HG03095 (cell line): ENCODE results near the gene JPH2.
A peak's percentile ranks its signal among the peaks of the same experiment; 100 is the strongest.

Source experiments
- ATAC-seq: cut with Tn5 transposase; IDR thresholded peaks from one replicate; pipeline ENCODE4 v1.9.1; 2021; ENCODE audit warnings: moderate library complexity; ENCODE audit not compliant: unreplicated experiment

The JPH2 gene

GRCh38 chr20:44080646-44081267, 106.2 kb downstream of the JPH2 start:
- ATAC-seq, result peak; percentile 73

GRCh38 chr20:44080064-44080463, 106.9 kb downstream of the JPH2 start:
- ATAC-seq, result no peak

GRCh38 chr20:44079291-44079690, 107.7 kb downstream of the JPH2 start:
- no peak for ATAC-seq

GRCh38 chr20:44075950-44076232, 111.1 kb downstream of the JPH2 start:
- no peak for ATAC-seq

- ATAC-seq, result no peak
Observed at GRCh38 chr20:44075191-44075949, 111.6 kb downstream of the JPH2 start.

GRCh38 chr20:44074252-44075151, 112.5 kb downstream of the JPH2 start:
- no peak for ATAC-seq

- ATAC-seq, result no peak
Observed at GRCh38 chr20:44073675-44074071, 113.3 kb downstream of the JPH2 start.

- no peak for ATAC-seq
Observed at GRCh38 chr20:44073011-44073674, 113.8 kb downstream of the JPH2 start.

- no peak for ATAC-seq
Observed at GRCh38 chr20:44072384-44072783, 114.6 kb downstream of the JPH2 start.

GRCh38 chr20:44071526-44072111, 115.4 kb downstream of the JPH2 start:
- no peak for ATAC-seq

- ATAC-seq, result no peak
Observed at GRCh38 chr20:44071057-44071456, 115.9 kb downstream of the JPH2 start.

- ATAC-seq, result no peak
Observed at GRCh38 chr20:44070139-44070900, 116.7 kb downstream of the JPH2 start.

- ATAC-seq, result peak; percentile 72
Observed at GRCh38 chr20:44069203-44070011, 117.6 kb downstream of the JPH2 start.

GRCh38 chr20:44068316-44069201, 118.4 kb downstream of the JPH2 start:
- ATAC-seq, result no peak

- ATAC-seq, result no peak
Observed at GRCh38 chr20:44067650-44068081, 119.3 kb downstream of the JPH2 start.

GRCh38 chr20:44066645-44067606, 120.1 kb downstream of the JPH2 start:
- ATAC-seq, result no peak
